NCI-H446 treated with DMSO at 0.1 percent for 48 hours (cell line): ENCODE results near the gene ZDHHC11.

ENCODE experiments used
- DNase-seq: peaks from one replicate; lab custom pipeline; 2025; lab: John Stamatoyannopoulos, UW

ZDHHC11 gene, protein sequence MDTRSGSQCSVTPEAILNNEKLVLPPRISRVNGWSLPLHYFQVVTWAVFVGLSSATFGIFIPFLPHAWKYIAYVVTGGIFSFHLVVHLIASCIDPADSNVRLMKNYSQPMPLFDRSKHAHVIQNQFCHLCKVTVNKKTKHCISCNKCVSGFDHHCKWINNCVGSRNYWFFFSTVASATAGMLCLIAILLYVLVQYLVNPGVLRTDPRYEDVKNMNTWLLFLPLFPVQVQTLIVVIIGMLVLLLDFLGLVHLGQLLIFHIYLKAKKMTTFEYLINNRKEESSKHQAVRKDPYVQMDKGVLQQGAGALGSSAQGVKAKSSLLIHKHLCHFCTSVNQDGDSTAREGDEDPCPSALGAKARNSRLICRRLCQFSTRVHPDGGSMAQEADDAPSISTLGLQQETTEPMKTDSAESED

DNA sequence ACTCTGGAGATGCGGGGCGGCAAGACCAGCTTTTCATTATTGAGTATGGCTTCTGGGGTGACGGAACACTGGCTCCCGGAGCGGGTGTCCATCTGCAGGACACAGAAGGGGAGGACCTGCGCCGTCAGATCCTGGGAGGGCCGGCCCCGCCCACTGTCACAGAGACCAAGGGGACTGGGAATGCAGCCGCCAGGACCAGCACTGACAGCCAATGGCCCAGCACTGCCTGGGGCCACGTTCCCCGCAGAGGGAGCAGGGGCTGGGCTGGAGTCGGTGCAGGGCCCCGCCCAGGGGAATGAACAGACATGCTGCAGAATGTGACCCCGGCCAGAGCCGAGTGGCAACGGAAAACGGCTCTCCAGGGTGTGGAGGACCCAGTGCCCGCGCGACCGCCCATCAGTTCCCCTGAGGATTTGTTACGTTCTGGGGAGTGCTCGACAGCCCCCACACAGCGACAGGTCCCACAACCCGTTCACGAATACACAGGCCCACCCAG lies at the start of gene ZDHHC11:
Gene ZDHHC11 (minus strand): TSS at position 476 of the 496 bp plus-strand sequence. CDS start 384 bp downstream, at position 92.
- no peak for DNase-seq

DNA sequence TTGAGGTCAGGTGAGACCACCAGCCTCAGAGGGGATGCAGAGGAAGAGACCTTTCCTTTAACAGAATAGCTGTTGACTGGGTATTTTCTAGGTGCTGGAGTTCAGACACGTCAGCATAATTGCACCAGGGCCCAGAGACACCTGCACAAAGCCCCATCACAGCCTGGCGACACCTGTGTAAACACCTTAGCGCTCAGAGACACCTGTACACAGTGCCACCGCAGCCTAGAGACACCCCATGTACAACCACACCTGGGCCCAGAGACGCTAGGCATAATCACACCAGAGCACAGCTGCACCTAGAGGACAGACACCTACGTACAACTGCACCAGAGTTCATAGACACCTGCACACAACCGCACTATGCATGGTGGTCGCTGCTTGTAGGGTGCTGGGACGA lies 42.9 kb upstream of the ZDHHC11 start:
- DNase-seq, result no peak

DNA sequence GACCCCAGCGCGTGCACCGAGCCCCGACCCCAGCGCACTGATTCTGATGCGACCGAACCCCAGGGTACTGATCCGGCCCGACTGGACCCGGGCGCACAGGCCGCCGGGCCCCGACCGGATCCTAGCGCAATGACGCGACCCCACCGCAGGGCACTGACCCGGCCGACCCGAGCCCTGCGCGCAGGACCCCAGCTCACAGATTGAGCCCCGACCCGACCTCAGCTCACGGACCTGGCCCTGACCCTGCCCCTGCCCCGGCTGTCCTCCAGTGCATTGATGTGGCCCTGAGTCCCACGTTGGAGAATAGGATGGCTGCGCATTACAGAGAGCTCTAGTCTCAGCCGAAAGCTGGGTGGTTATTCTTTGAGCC lies 42.3 kb upstream of the ZDHHC11 start:
- DNase-seq, result no peak

DNA sequence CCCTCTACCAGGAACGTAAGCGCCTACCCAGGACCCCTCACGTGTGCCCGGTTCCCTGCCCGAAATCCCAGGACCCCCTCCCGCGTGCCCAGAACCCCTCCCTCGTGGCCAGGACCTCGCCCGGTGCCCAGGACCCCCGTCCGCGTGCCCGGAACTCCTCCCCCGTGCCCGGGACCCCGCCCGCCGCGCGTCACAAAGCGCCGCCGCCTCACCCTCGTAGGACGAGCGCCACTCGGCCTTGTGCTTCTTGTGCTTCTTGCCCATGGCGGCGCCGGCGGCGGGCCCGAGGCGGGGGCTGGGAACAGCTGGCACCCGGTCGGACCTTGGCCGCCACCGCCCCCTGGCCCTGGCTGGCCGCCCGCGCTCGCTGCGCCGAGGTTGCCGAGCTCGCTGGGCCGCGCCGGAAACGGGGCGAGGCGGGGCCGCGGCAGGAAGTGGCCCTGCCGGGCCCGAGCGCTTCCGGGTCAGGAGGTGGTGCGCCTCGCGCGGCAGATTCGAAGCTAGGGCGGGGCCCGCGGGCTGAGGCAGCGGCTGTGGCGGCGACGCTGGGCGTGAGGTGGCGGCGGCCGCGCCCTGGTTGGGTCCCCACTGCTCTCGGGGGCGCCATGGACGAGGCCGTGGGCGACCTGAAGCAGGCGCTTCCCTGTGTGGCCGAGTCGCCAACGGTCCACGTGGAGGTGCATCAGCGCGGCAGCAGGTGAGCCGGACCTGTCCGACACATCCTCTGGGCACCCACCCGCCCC lies 41.8 kb upstream of the ZDHHC11 start, which contains the start of the genes BRD9 and TRIP13:
Gene BRD9 (minus strand): TSS at position 408 of the 743 bp plus-strand sequence. CDS start 144 bp downstream, at position 264.
Gene TRIP13 (plus strand): TSS at position 491 of the 743 bp plus-strand sequence. CDS start 115 bp downstream, at position 606.
- peak; percentile 79 for DNase-seq

DNA sequence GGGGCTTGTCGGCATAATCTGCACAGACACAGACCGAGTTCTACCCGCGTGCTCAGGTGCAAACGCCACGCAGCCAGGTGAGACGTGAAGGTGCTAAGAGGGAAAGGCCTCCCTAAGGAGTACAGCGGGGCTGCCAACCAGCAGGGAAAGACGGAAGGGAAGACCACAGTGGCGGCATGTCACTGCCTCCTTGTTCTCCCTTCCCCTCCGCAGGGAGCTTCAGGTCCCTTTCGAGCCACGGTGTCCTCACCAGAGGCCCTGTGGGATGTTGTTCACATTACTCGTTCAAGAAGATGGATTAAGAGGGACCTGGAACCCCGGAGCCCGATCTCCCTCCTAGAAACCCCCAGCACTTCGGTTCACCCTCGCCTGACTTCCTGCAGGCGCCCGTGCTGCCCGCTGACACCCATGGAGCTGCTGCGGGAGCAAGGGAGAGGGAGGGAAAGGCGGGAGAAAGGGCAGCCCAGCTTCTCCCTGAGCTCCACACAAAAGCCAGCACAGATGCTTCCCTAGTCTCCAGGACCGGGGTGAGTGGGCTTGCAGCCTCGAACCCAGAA lies 41.1 kb upstream of the ZDHHC11 start:
- DNase-seq, result no peak

DNA sequence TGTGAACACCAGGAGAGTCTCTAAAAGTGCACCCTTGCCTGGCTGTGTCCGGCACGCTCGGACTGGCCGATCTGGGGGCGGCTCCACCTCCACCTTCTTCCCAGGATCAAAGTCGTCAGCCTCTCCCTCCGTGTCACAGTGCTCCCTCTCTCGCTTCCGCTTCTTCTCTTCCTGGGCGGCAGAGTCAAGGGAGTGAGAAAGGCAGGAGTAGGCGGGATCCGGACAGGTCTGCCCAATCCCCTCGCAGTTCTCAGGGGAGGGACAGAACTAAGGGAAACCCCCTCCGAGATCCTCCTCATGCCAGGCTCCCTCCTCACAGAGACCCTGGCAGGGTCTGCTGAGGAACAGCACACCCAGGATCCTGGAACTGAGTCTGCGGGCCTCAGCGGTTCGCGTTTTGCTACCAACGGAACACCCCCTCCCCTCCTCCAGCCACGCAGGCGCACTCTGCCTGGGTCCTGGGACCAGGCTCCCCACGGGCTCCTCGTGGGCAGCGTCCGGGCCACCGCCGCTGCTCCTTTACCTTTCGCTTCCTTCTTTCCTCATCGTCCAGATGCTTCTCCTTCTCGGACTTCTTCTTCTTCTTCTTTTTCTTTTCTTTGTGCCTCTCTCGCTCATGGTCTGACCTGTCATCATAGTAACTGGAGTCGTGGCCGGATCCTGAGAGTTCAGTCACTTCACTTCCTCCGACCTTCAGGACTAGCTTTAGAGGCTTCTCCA lies 40.5 kb upstream of the ZDHHC11 start:
- no peak for DNase-seq

DNA sequence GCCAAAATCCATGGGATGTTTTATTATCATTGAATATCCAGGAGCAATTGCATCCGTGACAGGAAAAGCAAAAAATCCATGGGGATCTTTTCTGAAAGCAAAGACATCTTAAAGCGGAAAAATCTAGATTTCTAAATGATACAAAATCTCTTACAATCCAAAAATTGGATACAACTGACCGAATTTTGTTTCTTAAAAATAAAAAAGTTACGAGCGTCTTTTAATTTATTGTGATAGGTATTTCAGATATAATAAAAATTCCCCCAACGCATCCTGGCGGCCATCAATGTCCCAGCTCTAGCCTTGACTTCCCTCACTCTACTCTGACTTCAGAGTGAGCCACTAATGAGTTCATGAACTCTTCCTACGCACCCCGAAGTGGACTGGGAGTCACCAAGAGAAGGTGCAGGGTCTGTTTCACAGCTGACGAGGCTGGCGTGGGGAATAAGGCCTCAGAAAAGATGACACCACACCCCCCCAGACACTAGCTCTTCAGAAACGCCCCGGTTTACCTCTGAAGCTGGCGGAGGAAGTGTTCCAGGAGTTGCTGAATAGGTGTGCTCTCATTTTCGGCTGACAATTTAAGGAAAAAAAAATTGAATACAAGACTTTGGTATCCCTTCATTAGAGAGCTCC lies 38.4 kb upstream of the ZDHHC11 start:
- no peak for DNase-seq

DNA sequence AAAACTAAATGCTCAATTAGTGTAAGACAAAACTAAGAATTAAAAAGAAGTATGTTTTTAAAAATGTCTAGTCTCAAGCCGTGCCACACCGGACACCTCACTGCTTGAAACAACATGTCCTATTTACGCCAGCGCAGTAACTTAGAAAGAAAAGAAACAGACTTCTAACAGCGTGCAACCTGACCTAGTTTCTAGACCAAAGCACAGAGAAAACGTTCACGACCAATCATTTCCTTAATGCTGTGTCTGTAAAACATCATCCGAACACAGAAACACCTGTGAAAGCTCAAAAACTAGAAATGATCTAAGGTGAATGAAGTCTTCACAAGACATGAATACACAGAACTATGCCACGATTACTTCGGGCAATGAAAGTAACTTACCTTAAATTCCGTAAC lies 37.9 kb upstream of the ZDHHC11 start:
- DNase-seq, result no peak

DNA sequence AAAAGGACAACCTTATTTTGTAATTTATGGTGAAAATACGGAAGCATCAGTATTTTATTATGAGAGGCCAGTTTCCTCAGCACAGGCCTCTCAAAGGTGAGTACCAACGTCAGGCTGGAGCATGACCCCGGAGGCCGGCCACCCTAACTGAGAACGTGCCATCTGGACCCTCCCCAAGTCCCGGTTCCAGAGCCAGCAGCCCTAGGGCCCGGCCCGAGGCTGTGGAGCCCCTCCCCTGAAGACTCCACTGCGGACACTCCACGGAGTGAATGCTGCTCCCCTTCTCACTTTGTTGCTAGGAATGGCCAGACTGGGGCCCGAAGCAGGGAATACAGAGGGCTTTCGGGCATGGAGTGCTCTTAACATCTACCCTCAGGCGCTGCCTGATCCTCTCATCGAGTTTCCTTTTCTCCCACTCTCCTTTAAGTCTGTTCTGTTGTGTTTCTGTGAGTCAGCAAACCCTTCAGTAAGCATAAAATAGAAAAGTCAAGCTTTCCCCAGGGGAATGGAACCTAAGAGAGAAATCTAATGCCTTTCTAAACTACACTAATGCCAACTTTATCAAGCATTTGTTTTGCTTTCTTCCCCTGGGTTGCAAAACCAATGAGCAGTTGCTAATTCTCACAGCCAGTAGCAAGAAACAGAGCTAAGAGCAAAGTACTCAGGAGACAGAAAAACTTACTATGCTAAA lies 37.3 kb upstream of the ZDHHC11 start:
- no peak for DNase-seq

DNA sequence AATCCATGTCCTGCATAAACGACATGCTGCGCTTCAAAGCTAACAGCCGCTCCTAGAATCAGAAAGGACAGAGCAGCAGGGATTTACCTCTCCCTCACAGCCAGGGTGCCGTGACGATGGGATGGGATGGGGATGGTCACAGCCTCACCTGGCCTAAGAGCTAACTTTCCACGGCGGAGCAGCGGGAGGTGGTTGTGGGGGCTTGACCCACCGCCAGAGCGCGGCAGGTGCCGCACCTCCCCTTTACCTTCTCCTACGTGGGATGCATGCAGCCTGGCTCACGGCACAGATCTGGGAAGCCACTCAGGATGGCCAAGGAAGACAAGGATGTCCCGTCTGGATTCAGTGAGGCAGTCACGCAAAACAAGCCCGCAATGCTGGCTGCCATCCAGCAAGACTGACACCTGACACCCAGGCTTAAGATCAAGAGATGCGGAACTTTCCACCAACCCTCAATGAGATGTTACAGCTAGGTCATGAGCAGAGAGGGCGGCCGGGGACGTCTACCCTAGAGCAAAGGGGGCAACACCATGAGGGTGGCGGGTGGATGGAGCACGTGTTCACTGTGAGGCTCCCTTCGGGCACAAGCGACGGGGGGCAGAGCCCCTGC lies 36.0 kb upstream of the ZDHHC11 start:
- DNase-seq, result no peak

DNA sequence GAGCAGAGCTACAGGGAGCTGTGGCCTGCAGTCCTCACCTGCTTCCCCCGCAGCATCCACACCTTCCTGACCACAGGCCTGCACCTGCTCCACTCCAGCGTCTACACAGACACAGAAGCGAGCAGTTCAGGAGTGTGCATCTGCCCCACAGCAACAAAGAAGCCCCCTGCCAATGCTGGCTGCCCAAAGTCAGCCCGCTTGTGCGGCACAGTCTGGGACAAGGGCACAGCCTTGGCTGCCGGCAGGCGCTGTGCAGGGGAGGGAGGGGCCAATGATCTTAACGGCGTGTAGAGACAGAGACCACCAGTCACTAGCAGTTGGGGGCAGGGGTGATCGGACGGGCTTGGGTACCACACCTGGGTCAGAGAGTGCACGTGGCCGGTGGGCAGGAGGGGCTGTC lies 35.2 kb upstream of the ZDHHC11 start:
- DNase-seq, result no peak

DNA sequence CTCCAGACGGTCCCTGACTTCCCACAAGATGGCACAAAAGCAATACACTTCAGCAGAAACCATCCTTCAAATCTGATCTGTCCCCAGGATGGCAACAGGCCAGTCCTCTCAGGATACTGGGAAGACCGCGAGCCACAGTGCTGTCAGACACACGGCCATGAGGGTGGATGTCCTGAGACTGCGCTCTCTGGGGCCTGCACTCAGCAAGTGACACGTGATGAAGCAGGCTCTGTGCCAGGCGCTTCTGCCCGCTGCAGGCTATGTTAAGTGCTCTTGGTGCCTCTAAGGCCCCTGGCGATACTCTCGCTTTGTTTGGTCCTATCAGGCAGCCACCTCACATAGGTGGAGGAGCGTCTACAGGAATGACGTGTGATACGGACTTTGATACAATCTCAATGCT lies 34.7 kb upstream of the ZDHHC11 start:
- no peak for DNase-seq

DNA sequence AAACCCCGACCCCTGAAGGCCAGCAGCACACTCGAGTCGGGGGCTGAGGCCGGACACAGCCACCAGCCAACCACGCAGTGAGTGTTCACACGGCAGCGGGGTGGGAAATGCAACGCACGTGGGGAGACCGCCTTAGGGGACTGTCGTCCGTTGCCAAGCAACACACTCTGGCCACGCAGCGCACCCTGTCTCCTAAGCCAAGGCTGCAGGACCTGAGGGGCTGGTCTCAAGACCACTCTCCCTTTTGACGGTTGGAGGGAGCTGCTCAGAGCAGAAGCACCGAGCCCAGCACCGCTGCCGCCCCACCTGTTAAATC lies 34.3 kb upstream of the ZDHHC11 start:
- no peak for DNase-seq

DNA sequence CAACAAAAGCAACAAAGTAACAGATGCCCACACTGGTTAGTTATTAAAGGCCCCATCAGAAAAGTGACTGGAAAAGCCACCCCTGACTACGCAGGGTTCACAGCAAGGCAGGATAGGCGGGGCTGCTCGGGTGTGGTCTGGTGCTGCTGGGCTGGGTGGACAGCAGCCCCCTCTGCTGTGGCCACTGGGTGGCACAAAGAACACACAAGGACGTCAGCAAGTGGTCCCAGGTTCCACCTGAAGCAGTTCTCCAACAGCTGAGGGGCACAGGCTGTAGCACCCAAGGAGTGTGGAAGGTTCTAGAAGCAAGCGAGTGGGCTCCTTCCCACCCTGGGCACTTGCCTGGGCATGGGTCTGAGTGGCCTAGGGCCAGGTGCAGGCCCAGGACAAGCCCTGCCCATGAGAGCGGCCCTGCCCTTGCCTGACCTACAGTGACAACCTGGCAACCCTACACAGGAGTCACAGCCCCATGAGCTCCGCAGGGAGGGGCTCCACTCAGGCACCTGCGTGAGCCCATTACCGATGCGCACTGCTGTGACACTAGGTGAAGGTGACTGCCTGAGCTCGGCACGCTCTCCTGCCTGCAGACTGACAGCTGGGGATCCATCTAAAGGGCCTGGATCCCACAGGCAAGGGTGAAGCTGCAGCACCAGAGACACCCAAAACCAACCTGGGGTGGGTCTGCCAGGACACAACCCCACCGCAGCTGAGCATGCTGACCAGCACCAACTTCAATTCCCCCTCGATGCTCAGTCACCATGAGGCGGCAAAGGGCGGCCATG lies 33.8 kb upstream of the ZDHHC11 start:
- DNase-seq, result no peak

DNA sequence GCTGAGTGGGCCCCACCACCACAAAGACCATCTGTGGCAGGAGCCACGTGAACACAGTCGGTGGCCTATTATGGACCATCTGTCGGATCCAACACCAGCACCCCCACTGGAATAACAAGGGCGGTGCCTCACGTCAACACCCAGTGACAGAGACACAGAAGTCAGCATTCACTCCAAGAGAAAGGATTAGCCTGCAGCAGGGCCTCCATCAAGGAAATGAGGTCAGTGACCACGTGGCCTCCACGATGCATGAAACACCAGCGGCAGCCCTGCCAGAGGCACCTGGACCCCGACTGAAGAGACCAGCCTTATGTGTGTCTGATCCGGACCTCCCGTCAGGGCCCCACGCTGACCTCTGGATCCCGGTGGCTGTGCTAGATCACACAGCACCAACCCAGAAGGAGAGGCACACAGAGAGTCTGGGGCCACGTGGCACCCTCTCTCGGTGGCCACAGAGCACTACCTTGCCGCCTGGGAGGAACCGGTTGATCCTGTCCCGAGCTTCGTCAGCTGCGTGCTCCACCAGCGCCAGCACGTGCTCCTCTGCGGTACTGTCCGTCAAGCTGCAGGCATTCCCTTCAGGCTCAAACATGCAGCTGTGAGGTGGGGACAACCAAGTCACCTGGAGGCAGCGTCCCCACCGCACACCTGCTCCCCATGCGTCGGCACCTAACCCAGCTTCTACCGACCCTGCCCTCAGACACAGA lies 32.8 kb upstream of the ZDHHC11 start:
- DNase-seq, result no peak

DNA sequence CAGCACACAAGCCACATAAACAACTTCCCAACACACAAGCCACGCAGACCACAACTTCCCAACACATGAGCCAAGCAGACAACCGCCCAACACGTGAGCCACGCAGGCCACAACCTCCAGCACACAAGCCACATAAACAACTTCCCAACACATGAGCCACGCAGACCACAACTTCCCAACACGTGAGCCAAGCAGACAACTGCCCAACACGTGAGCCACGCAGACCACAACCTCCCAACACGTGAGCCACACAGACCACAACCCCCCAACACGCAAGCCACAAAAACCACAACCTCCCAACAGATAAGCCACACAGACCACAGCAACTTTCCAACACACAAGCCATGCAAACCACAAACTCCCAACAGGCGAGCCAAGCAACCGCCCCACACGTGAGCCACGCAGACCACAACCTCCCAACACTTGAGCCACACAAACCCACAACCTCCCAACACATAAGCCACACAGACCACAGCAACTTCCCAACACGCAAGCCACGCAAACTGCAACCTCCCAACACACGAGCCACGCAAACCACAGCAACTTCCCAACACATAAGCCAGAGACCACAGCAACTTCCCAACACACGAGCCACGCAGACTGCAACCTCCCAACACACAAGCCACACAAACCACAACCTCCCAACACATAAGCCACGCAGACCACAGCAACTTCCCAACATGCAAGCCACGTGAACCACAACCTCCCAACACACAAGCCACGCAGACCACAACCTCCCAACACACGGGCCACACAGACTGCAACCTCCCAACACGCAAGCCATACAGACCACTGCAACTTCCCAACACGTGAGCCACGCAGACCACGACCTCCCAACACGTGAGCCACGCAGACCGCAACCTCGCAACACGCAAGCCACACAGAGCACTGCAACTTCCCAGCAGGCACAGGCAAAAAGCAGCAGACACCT lies 31.7 kb upstream of the ZDHHC11 start:
- DNase-seq, result no peak

DNA sequence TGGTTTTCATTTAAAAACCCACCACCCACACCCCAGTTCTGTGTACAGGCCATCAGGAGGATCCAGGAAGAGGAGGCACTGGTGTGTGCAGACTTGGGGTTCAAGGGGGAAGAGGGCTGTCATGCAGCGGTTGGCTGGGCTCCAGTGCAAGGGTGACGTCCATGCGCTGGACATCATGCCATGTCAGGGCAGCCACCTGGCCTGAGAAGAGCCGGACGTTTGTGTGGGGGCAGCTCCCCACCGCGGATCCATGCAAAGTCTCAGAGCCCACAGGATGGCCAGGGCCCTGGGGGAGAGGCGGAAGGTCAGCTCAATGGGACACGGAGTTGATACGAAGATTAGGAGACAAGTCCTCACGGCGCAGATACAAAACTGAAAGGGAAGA lies 30.8 kb upstream of the ZDHHC11 start:
- no peak for DNase-seq
